Panc1 (cell line): ENCODE results near the gene STXBP4. TPM values are rescaled to one million over a fixed set of nuclear protein-coding genes. Genes with fewer than 3 reads are reported as not detected.

Experiments
- ATAC-seq: fragments of 200-7000 bp; cut with Tn5 transposase; 2 replicates; pipeline ENCODE4 v1.9.1; 2020; ENCODE audit warnings: mild to moderate bottlenecking, moderate library complexity
- BruUV-seq: library from RNA; stranded (reverse); fragments of 400-500 nt; replicated peaks from 2 replicates; lab custom pipeline; 2021; lab: Mats Ljungman, UMichigan
- CTCF ChIA-PET: fragments of 300-600 bp; sonication (Branson Sonifier 250); formaldehyde crosslinking; loops from one replicate; lab custom pipeline; 2022; ENCODE audit warnings: antibody characterized with exemption; lab: Charles Lee
- POLR2A ChIA-PET: fragments of 300-600 bp; sonication (Branson Sonifier 250); formaldehyde crosslinking; loops from one replicate; lab custom pipeline; 2022; ENCODE audit warnings: antibody characterized with exemption; lab: Charles Lee
- DNase-seq: peaks from one replicate; pipeline ENCODE4 v3.0.0-alpha.2; 2010; ENCODE audit warnings: low read depth, low spot score
- H3K27ac ChIP-seq: 2 replicates; pipeline ENCODE4 v1.5.1; 2011; ENCODE audit warnings: mild to moderate bottlenecking, low read length, inconsistent platforms
- H3K27me3 ChIP-seq: fragments of 200-500 bp; sonication (Bioruptor generic); 2 replicates; pipeline ENCODE4 v1.6.0; 2014; ENCODE audit warnings: low read length, inconsistent platforms; ENCODE audit not compliant: control insufficient read depth, insufficient read depth
- H3K36me3 ChIP-seq: fragments of 200-500 bp; sonication (Bioruptor generic); 2 replicates; pipeline ENCODE4 v1.5.1; 2014; ENCODE audit warnings: inconsistent platforms, mild to moderate bottlenecking, low read length, moderate library complexity; ENCODE audit not compliant: control insufficient read depth, insufficient read depth
- H3K4me1 ChIP-seq: 2 replicates; pipeline ENCODE4 v1.5.1; 2011; ENCODE audit warnings: inconsistent platforms, mild to moderate bottlenecking, low read length, moderate library complexity; ENCODE audit not compliant: control insufficient read depth, insufficient read depth
- H3K4me3 ChIP-seq, 2 experiments: 2 replicates each; pipeline ENCODE4 v1.5.1; 2011 to 2012; ENCODE audit warnings: low read depth in 2 of 2, low read length in 2 of 2, mild to moderate bottlenecking in 2 of 2, inconsistent platforms in 1 of 2, moderate library complexity in 1 of 2
- H3K9me3 ChIP-seq: fragments of 200-500 bp; sonication (Bioruptor generic); 2 replicates; pipeline ENCODE4 v1.5.1; 2014; ENCODE audit warnings: low read depth, mild to moderate bottlenecking, inconsistent platforms, low read length, moderate library complexity; ENCODE audit not compliant: control insufficient read depth, insufficient read depth
- CTCF ChIP-seq: fragments of 450-650 bp; IDR thresholded peaks from 2 replicates; pipeline ENCODE4 v1.5.1; 2017; ENCODE audit warnings: mild to moderate bottlenecking
- POLR2AphosphoS5 ChIP-seq: IDR thresholded peaks from 2 replicates; pipeline ENCODE4 v1.6.1; 2012; ENCODE audit warnings: mild to moderate bottlenecking, low read depth, low read length, moderate library complexity
- SIN3A ChIP-seq: IDR thresholded peaks from 2 replicates; pipeline ENCODE4 v1.6.1; 2012; ENCODE audit warnings: low read depth, mild to moderate bottlenecking, low read length, moderate library complexity, borderline replicate concordance; ENCODE audit not compliant: insufficient read depth
- TCF7L2 ChIP-seq: IDR thresholded peaks from 2 replicates; pipeline ENCODE4 v1.6.1; 2011; ENCODE audit warnings: mild to moderate bottlenecking, low read depth, low read length, inconsistent platforms
- in situ Hi-C: cut with HindIII; loops from 2 replicates; pipeline ENCODE4 v1.10.0; 2016; ENCODE audit warnings: low sequenced_read_pairs, low pct_unique_long_range_greater_than_20kb
- intact Hi-C: fragments of 100-400 bp; cut with micrococcal nuclease; formaldehyde crosslinking; loops from one replicate; pipeline ENCODE4 v1.10.0; 2022; ENCODE audit not compliant: unreplicated experiment
- total RNA-seq: library from RNA; stranded (reverse); gene quantifications from one replicate; pipeline ENCODE4 v1.2.1, GENCODE V29; 2021; ENCODE audit not compliant: unreplicated experiment
- TF ChIP-seq, protein P1 (sequence below), 2 experiments: IDR thresholded peaks; 2 replicates each; pipeline ENCODE4 v1.6.1; 2011 to 2012; ENCODE audit warnings: low read depth in 2 of 2, control low read depth in 1 of 2, low read length in 1 of 2, mild to moderate bottlenecking in 1 of 2, moderate library complexity in 1 of 2; ENCODE audit not compliant: insufficient read depth in 1 of 2

The STXBP4 gene
- total RNA-seq, 1 experiment from 2014 or later, result 12.8 TPM

DNA sequence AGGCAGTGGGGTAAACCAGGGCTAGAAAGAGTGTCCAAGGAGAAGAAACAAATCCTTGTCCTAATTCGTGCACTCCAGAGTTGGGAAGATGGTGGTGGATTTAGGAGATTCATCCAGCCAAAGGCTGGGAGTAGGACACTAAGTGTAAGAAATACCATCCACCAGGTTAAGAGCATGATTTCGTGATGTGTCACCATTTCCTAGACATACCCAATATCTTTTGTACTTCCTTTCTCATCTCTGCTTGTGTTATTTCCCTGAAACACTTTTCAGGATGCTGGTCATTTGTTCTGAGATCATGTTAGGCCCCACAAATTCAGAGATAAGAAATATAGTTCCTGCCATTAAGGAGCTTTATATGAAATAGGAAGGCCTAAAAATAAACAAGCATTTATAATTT, 189.9 kb downstream of the STXBP4 start:
- TF ChIP-seq SIN3A (no peak), POLR2AphosphoS5 (no peak), CTCF (no peak), TCF7L2 (no peak)
- TF ChIP-seq, protein P1, sequence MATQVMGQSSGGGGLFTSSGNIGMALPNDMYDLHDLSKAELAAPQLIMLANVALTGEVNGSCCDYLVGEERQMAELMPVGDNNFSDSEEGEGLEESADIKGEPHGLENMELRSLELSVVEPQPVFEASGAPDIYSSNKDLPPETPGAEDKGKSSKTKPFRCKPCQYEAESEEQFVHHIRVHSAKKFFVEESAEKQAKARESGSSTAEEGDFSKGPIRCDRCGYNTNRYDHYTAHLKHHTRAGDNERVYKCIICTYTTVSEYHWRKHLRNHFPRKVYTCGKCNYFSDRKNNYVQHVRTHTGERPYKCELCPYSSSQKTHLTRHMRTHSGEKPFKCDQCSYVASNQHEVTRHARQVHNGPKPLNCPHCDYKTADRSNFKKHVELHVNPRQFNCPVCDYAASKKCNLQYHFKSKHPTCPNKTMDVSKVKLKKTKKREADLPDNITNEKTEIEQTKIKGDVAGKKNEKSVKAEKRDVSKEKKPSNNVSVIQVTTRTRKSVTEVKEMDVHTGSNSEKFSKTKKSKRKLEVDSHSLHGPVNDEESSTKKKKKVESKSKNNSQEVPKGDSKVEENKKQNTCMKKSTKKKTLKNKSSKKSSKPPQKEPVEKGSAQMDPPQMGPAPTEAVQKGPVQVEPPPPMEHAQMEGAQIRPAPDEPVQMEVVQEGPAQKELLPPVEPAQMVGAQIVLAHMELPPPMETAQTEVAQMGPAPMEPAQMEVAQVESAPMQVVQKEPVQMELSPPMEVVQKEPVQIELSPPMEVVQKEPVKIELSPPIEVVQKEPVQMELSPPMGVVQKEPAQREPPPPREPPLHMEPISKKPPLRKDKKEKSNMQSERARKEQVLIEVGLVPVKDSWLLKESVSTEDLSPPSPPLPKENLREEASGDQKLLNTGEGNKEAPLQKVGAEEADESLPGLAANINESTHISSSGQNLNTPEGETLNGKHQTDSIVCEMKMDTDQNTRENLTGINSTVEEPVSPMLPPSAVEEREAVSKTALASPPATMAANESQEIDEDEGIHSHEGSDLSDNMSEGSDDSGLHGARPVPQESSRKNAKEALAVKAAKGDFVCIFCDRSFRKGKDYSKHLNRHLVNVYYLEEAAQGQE (IDR thresholded peaks at IDR 0.05; ENCODE audit: insufficient read depth in 1 of 2, low read depth in 2 of 2, low read length in 1 of 2), result no peak
- no peak overlapping the region for H3K27ac ChIP-seq
- DNase-seq, result no peak
- ChIA-PET CTCF (no interaction called here), POLR2A (no interaction called here)
- H3K27me3 ChIP-seq, result no peaks in the 10 kb centered on the region
- no peak for ATAC-seq
- H3K36me3 ChIP-seq, result no peaks in the 10 kb centered on the region
- H3K9me3 ChIP-seq, result no peaks in the 10 kb centered on the region
- H3K4me3 ChIP-seq, result no peak overlapping the region
- in situ Hi-C loops (no loop called here), intact Hi-C loops (no loop called here)
- H3K4me1 ChIP-seq, result no peaks in the 10 kb centered on the region
- no TSS peak for BruUV-seq

GRCh38 chr17:55159251-55159650, 190.7 kb downstream of the STXBP4 start:
- TF ChIP-seq POLR2AphosphoS5, result no peak
- no peak for TF ChIP-seq SIN3A
- TF ChIP-seq, protein P1 (IDR thresholded peaks at IDR 0.05; ENCODE audit: insufficient read depth in 1 of 2, low read depth in 2 of 2, low read length in 1 of 2), result no peak
- no peak for TF ChIP-seq TCF7L2
- no peak for TF ChIP-seq CTCF

More at GRCh38 chr17:55159251-55159650, 190.7 kb downstream of the STXBP4 start:
- DNase-seq, result no peak
- in situ Hi-C loops, result no loop called here
- H3K36me3 ChIP-seq, result no peaks in the 10 kb centered on the region
- H3K27ac ChIP-seq, result no peak overlapping the region
- ChIA-PET CTCF (no interaction called here), POLR2A (no interaction called here)
- no peaks in the 10 kb centered on the region for H3K27me3 ChIP-seq
- no peak for ATAC-seq
- no peak overlapping the region for H3K4me3 ChIP-seq
- BruUV-seq, result no TSS peak
- intact Hi-C loops, result no loop called here
- no peaks in the 10 kb centered on the region for H3K9me3 ChIP-seq
- H3K4me1 ChIP-seq, result no peaks in the 10 kb centered on the region
